ENCODE measurements around the gene VPS51. TPM values are rescaled to one million over a fixed set of nuclear protein-coding genes. Genes with fewer than 3 reads are reported as not detected.

The VPS51 gene
- polyA plus RNA-seq (2012; ENCODE audit: insufficient read depth, insufficient read length): 98.6 TPM

DNA sequence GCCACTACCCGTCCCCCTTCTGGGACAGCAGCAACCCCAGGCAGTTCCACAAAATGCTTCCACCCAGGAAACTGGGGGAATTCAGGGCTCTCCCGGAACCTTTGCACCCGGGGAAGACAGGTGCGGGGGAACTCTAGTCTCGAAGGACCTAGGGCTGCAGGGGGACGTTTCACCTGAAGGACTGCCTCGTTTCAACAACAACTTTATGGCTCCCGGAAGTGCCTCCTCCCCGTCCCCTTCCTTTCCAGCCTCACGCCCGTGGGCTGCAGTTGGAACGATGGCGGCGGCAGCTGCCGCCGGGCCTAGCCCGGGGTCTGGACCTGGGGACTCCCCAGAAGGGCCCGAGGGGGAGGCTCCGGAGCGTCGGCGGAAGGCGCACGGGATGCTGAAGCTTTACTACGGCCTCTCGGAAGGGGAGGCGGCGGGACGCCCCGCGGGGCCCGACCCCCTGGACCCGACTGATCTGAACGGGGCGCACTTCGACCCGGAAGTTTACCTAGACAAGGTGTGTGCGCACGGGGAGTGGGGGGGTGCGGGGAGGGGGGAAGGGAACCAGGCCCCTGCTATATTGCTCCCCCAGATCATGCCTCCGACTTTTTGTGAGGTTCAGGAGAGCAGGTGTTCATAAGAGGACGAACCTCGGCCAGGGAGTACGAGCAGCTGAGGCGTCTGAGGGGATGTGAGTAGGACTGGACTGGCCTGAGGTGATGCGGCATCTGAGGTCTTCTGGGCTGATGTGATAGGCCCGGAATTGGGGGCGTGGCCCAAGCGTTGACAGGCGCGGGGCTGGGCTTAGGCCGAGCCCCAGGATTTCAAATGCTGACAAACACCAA, at the start of gene VPS51:
TSS of gene VPS51 (plus strand) at position 241 of the 833 bp plus-strand sequence. CDS start at position 278, 37 bp downstream.
- DNase-seq (ENCODE audit: low read depth, low spot score): peak; percentile 93
- peak within 1 kb of the TSS; percentile 92 for H3K4me3 ChIP-seq (ENCODE audit: low read length)

DNA sequence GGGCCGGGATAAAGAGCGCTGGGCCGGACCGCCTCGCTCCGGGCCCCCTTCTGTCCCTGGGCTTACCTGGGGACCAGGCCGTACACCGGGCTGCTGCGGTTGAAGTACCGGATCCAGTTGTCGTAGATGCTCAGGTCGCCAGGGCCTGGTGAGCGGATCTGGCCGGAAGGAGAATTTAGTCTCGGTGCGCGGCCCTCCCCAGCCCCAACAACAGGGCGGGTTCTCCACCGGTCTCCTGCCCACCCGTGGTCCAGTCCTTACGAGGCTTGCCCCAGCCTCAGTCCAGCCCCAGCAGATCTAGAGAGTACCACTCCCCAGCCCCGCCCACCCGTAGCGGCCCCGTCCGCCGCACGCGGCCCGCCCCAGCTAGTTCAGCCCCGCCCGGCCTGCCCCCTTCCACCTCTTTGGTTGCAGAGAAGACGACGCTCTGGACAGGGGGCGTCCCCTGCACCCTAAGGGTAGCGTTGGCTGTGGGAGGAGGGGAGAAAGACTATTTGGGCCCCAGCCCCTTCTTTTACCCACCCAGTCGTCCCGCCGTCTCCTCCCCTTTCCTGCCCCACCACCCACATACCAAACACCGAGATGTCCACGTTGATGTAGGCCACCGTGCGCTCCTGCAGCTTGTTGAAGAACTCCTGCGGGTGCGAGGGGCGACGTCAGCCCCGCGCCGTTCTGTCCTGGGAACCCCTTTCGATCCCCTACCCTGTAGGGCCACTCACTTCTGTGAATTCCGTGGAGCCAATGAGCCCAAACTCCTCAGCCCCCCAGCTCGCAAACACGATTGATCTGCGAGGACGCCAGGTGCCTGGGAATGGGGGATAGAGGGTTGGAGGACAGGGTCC, 48.2 kb upstream of the VPS51 start:
- DNase-seq (ENCODE audit: low read depth, low spot score): no peak
- H3K4me3 ChIP-seq (ENCODE audit: low read length): no peak overlapping the region

DNA sequence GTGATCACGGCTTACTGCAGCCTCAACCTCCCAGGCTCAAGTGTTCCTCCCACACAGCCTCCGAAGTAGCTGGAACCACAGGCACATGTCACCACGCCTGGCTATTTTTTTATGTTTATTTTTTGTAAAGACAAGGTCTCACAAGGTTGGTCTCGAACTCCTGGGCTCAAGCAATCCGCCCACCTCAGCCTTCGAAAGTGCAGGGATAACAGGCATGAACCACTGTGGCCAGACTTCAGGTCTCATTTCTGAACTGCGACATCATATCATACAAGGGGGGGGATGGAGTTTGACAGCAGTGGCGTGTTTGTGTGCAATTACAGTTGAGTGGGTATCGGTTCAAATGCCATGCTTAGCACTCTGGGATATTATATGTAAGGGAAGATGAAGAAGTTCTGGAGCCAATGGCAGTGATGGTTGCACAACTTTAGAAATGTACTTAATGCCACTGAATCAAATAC, 44.6 kb upstream of the VPS51 start:
- no peak overlapping the region for H3K4me3 ChIP-seq (ENCODE audit: low read length)
- no peak for DNase-seq (ENCODE audit: low read depth, low spot score)

DNA sequence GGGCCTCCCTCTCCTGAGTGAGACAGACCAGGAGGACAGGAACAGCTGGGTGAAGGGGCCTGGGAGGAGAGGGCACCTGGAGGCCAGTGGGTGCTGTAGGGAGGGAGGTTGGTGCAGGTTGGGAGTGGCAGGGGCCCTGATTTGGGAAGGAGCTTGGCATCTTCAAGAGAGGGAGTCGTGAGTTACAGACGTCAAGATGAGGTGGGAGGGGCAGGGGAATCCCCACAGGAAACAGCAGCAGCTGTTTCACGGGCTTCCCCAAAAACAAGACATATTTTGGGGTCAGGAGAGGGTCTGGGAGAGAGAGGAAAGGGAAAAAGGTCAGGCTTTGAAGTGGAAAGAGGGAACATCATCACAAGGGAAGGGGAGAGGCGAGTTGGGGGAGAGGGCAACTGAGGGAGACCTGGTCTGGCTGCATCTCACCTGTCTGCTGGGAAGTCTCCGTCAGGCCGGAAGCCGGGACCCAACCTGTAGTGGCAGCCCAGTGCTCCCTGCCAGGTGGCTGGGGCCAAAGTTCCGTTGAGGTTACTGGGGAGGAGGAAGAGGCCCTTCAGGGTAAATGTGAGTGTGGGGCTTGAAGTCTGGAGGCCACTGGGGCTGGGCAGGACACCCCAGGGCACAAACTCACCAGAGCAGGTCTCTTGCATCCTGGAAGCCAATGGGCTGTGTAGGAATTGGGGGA, 42.0 kb upstream of the VPS51 start:
- H3K4me3 ChIP-seq (ENCODE audit: low read length): no peak overlapping the region
- DNase-seq (ENCODE audit: low read depth, low spot score): no peak

DNA sequence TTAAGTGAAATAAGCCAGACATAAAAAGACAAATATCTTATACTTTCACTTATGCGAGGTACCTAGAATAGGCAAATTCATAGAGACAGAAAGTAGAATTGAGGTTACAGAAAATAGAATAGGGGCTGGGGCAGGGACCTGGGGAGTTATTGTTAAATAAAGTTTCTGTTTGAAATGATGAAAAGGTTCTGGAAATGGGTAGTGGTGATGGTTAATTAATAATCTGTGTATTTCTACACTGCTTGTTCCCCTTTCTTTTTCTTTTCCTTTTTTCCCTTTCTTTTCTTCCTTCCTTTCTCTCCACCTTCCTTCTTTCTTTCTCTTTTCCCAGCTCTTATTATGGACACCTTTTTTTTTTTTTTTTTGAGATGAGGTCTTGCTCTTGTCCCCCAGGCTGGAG, 40.5 kb upstream of the VPS51 start:
- H3K4me3 ChIP-seq (ENCODE audit: low read length): no peak overlapping the region

DNA sequence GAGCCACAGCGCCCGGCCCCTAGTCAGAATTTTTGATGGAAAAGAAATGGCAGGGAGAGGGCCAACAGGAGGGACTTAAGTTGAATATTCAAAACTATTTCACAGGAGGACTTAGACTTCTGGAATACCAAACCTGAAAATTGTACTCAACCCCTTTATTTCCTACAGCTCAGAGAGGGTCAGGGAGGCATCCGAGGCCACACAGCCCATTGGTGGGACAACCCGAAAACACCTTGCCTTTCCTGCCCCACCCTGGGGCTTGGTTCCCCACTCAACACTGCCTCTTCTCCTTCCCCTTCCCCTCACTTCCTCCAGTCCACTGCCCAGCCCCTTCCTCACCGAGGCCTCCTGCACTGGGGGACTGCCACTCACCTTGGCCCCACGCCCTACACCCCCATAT, 39.0 kb upstream of the VPS51 start:
- H3K4me3 ChIP-seq (ENCODE audit: low read length): no peak overlapping the region
- no peak for DNase-seq (ENCODE audit: low read depth, low spot score)

More for the DNA sequence above, 40.5 kb upstream of the VPS51 start:
- DNase-seq (ENCODE audit: low read depth, low spot score): no peak

DNA sequence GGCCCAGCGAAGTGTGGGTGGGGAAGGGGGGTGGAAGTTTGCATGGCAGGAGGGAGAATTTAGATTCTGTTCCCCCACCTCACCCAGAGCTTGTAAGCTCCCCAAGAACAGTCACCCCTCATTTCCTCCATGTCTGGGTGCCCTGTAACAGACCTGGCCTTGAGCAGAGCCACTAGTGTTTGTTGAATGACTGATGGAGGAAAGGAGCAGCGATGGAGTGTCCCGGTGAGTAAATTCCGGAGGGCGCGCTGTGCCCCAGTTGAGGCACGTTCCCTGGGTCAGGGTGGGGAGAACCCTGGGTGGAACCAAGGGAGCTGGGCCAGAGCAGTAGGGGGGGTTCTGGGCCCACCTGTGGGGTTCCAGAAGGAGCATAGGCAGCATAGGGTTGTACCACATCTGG, 38.5 kb upstream of the VPS51 start:
- no peak for DNase-seq (ENCODE audit: low read depth, low spot score)

DNA sequence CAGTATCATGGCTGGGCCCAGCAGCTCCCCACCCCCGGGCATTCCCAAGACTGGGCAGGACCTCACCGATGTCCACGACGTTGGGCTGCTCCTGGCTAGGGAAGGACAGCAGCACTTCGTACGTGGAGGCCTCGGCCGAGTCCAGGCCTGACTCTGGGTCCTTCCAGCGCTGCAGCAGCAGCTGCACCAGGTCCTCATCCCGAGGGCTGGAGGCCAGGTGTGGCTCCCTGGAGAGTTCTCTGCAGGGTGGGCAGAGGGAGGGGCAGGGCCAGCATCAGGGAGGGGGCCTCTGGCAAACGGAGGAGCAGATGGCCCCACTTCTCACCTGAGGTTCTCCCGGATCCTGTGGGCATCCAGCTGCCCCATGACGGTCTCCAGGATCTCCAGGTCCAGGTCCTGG, 38.0 kb upstream of the VPS51 start:
- no peak for DNase-seq (ENCODE audit: low read depth, low spot score)
- no peak overlapping the region for H3K4me3 ChIP-seq (ENCODE audit: low read length)

More for the DNA sequence above, 38.5 kb upstream of the VPS51 start:
- H3K4me3 ChIP-seq (ENCODE audit: low read length): no peak overlapping the region

DNA sequence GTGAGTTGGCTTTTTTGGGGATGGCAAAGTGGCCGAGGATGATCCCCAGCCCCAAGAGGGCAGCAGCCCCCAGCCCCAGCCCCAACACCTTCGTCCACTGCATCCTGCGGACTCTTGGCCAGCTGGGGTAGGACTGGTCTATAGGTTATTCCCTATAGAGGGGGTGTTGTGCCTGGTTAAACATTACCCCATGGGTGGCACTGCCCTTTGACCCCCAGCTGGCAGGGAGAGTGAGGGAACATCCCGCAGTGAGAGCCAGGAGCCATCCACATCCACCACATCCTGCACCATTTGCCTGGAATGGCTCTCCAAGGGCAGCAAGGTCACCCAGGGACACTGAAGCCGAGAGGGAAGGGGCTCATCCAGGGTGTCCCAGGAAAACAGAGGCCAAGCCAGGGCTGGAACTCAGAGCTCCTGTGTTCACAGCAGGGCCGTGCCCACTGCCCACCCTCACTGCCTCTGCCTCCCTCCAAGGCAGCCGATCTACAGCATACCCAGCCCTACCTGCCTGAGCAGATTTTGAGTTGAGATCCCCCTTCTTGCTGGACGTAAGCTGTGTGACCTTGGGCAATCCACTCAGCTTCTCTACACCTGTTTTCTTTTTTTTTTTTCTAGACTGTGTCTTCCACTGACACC, 37.5 kb upstream of the VPS51 start, which contains the start of gene NAALADL1:
TSS of gene NAALADL1 (minus strand) at position 135 of the 636 bp plus-strand sequence. CDS start at position 103, 32 bp downstream.
- no peak within 1 kb of the TSS for H3K4me3 ChIP-seq (ENCODE audit: low read length)
- no peak for DNase-seq (ENCODE audit: low read depth, low spot score)

DNA sequence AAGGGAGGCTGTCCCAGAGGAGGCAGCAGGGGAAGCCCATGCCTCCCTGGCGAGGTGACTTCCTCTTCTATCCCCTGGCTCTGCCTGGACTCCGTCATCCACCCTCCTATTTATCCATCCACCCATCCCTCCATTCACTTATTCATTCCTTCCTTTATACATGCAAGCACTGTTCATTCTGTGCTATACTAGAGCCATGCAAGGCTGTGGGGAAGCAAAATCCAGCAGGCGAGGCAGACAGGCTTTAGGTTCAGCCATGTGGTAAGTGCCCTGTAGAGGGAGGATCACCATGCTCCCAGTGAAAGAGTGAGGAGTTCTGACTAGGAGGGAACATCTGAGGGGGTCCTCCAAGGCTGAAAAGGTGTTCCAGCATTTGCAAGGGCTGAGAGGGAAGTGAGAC, 36.5 kb upstream of the VPS51 start:
- no peak overlapping the region for H3K4me3 ChIP-seq (ENCODE audit: low read length)
- DNase-seq (ENCODE audit: low read depth, low spot score): no peak

DNA sequence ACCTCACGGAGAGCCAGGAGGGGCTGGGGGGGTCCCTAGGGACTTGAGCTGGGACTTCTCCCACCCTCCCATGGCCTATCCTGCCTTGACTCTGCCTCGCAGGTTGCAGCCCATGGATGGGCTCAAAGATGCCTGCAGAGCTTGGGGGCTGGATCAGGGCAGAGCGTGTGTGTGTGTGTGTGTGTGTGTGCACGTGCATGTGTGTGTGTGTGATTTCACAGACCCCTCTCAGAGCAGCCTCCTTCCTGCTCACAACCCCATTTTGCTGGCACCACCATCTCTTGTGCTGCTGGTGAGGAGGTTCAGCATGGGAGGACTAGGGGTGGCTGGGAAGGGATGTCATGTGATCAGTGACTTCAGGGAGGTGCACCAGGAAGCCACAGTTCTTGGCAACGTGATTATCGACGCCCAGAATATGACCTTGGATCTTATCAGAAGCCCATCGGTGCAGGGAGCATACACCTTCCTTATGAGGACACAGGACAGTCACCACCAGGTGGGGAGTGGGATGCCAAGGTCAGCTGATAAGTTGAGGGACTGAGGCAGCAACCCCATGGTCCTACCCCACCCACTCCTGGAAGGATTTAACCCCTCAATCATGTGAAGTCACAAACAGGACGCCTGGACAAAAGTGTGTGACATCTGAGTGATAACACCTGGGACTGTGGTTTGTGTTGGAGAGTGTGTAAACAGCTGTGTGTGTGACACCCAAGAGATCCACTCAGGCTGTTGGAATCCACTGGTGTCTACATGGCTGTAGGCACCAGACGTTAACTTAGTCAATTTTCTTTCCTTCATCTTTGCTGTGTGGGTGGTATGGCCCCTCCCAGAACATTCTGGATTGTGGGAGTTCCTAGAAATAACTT, 35.8 kb upstream of the VPS51 start:
- no peak for DNase-seq (ENCODE audit: low read depth, low spot score)
- no peak overlapping the region for H3K4me3 ChIP-seq (ENCODE audit: low read length)

DNA sequence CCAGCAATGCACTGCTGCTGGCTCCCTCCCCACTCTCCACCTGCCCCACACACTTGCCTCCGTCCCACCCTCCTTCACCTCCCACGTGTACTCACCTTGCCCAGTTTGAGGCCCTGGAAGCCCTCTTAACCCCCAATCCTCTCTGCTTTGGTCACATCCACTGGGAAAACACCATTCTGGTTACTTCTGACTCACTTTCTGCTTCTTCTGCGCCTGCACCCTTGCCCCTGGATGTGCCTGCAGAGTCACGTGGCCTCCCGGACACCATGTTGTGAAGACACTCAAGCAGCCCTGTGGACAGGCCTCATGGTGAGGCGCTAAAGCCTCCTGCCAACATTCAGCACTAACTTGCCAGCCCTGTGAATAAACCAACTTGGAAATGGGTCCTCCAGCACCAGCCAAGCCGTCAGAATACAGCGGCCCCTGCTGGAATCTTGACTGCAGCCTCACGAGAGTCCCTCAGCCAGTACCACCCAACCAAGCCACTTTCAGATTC, 35.1 kb upstream of the VPS51 start:
- H3K4me3 ChIP-seq (ENCODE audit: low read length): no peak overlapping the region
- DNase-seq (ENCODE audit: low read depth, low spot score): no peak

DNA sequence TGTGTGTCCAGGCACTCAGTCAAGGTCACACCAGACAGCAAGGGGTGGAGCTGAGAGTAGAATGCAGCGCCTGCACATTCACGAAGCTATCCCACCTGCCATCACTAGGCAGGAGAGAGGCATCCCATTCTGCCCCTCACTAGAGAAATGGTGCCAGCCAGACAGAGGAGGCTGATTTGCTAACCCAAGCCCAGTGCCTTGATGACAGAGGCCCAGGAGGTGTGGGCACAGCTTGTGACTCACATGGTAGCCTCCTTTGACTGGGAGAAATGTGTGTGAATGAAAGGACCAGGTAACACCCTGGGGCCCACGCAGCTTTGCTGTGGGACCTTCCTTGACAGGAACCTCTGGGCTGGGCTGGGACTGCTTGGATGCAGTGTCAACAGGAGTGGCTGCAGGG, 32.5 kb upstream of the VPS51 start:
- no peak for DNase-seq (ENCODE audit: low read depth, low spot score)
- H3K4me3 ChIP-seq (ENCODE audit: low read length): no peak overlapping the region

DNA sequence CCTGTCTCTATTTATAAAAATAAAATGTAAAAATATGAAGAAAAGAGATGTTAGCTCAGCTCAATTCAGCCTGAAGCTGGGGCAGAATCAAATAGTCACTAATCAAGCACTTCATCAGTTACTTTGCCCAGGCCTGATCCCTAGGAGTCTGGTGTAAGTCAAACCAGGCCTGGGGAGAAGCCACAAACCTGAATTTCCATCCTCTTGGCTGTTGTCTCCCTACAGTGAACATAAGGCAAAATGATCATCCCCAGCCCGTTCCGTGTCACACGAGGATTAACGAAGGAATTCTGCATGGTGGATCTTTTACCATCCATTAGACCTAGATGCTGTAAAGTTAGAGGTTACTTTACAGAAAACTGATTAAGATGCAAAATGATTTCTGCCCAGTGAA, 31.2 kb upstream of the VPS51 start:
- H3K4me3 ChIP-seq (ENCODE audit: low read length): no peak overlapping the region
- DNase-seq (ENCODE audit: low read depth, low spot score): no peak

DNA sequence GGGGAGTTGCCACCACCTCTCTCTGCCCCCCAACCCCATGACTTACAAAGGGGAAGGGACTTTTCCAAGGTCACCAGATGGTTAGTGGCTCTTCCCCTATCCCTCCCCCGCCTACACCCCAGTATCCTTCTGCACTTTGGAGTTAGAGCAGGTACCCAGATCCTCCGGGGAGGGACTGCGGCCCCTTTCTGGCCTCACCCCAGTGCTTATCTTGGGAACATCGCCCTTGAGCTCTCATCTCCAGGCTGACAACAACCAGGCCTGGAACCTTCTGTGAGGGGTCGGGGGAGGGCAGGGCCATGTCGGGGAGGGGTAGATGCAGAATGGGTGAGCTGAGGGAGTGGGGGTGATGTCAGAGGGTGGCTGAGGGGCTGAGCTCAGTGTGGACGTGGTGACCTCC, 30.2 kb upstream of the VPS51 start:
- no peak for DNase-seq (ENCODE audit: low read depth, low spot score)
- no peak overlapping the region for H3K4me3 ChIP-seq (ENCODE audit: low read length)

DNA sequence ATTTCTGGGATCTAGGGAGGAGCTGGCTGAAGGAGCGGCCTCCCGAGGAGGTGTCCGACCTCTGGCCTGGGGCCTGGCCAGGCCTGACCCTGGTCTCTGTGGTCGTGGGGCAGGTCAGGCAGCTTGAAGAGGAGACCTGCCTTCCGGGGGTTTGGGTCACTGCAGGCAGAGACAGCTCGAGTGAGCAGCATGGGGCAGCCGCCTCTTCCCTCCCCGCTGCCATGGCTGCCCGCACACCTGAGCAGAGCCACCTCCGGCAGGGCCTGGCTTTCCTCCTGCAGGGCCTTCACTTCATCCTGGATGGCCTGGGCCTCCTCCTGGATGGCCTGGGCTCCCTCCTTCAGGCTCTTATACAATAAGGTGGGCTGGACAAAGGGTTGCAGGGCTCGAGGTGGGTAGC, 29.7 kb upstream of the VPS51 start:
- no peak for DNase-seq (ENCODE audit: low read depth, low spot score)
- no peak overlapping the region for H3K4me3 ChIP-seq (ENCODE audit: low read length)

DNA sequence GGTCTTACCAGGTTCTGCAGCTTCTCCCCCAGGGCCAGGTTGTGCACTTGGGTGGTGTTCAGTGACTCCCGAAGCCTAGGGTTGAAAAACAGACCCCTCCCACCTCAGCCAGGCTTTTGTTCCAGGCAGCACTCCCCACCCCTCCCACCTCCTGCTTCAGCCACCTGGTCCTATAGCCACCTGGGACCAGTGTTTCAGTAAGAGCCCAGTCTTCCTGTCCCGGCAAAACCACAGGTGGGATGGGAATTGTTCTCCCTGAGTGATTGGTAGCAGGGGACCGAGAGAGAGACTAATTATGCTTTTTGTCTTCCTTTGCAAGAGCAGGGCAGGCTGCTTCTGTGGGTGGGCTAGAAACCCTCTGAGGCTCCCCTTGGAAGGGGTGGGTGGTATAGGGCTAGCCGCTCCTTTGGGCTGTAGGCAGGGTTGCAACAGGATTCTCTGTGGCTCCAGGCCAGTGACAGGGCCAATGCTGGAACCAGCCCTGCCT, 29.2 kb upstream of the VPS51 start:
- H3K4me3 ChIP-seq (ENCODE audit: low read length): no peak overlapping the region
- no peak for DNase-seq (ENCODE audit: low read depth, low spot score)

DNA sequence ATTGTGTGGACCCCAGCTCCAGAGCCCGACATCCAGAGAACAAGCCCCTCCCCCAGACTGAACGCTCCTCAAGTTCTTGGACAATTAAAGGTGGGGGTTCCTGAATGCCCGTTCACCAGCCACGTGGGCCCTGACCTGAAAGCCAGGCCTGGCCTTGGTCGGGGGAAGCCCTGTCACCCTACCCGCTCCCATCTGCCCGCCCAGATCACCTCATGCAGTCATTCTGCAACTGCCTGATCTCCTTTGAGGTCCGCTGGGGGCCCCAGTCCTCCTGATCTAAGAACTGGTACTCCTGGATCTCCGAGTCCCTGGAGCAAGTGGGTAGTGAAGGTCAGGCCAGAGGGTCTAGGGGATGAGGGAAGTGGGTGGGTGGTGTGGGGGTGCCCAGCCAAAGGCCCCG, 28.6 kb upstream of the VPS51 start:
- H3K4me3 ChIP-seq (ENCODE audit: low read length): no peak overlapping the region
- DNase-seq (ENCODE audit: low read depth, low spot score): no peak
